NCI-H1092 (cell line): ENCODE measurements around the gene KIR2DL1.
"Not testable (repeated sequence)": the region's sequence is repeated elsewhere in the genome, so short reads cannot be mapped to it uniquely, and the experiment has no call there.

Source experiments
- DNase-seq: peaks from one replicate; lab custom pipeline; 2025; lab: John Stamatoyannopoulos, UW

The KIR2DL1 gene

DNA sequence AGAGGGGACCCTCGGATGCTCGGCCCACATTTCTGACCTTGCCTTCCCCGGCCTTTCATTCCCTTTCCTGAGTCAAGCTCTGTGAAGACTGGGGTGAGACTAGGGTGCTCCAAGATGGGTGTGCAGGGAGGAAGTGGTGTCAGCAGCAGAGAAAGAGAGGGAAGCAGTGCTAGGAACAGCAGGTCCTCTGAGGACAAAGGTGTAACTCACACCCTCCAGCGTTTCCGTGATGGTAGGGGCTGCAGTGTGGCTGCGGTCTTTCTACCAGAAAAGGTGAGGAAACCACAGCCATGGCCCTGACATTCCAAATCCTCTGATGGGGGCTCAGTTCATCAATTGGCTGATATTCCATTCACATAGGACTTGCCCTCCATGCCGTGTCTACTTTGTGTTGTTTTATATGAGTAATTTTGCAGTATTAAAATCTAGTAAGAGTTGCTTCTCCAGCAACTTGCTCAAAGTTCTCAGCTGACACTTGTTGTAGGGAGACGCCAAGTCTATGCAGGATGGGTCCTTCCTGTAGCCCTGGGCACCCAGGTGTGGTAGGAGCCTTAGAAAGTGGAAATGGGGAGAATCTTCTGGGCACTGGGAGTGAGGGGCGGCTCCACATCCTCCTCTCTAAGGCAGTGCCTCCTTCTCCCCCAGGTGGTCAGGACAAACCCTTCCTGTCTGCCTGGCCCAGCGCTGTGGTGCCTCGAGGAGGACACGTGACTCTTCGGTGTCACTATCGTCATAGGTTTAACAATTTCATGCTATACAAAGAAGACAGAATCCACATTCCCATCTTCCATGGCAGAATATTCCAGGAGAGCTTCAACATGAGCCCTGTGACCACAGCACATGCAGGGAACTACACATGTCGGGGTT is 48.3 kb downstream of the KIR2DL1 start:
- no peak for DNase-seq

DNA sequence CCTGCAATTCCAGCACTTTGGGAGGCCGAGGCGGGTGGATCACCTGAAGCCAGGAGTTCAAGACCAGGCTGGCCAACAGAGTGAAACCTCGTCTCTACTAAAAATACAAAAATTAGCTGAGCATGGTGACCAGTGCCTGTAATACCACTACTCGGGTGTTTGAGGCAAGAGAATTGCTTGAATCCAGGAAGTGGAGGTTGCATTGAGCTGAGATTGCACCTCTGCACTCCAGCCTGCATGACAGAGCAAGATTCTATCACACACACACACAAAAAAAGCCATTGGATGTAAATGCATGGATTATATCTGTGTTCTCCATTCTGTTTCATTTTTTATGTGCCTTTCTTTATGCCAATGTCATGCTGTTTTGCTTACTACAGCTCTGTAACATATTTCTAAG is 54.8 kb downstream of the KIR2DL1 start:
- DNase-seq: not testable (repeated sequence)

DNA sequence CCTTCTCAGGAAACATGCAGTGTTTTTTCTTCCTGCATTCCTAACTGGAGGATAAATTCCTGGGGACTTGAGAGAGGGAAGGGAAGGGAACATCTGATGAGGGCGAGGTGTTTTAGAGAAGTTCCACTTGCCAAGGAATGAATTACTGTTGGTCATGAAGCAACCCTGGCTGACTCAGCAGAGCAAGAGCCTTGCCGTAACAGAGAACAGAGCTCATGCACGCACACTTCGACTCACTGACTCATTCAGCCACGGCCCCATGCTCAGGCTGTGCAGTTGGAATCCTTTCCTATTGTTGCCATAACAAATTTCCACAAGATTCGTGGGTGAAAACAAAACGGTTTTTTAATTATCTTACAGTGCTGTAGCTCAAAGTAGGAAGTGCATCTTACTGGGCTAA is 55.7 kb downstream of the KIR2DL1 start:
- DNase-seq: not testable (repeated sequence)

GRCh38 chr19:54828064-54828463 is 58.5 kb downstream of the KIR2DL1 start:
- not testable (repeated sequence) for DNase-seq

- DNase-seq: not testable (repeated sequence)
These were observed 62.9 kb downstream of the KIR2DL1 start, which contains the start of gene KIR2DS4 for GRCh38 chr19:54832496-54832895. Gene KIR2DS4 (plus strand): TSS chr19:54832676.
